ENCODE results near the gene GSK3B.

DNA sequence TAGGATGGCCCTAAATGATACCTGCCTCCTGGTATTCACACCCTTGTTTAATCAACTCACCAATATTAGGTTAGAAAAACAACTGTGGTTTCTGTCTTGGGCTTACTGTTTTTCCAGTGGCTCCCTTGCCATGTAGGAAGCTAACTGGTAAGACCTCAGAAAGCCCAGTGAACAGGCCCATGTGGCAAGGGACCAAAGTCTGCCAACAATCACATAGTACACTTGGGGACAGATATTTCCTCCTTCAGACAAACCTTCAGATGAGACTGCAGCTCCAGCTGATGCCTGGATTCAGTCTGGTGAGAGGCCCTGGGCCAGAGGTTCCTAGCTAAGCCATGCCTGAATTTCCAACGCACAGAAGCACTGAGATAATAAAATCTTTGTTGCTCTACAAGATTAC is 96.1 kb downstream of the GSK3B start:
- no peak for TF ChIP-seq BACH2 (CRISPR knock-in tag; IDR thresholded peaks at IDR 0.05; ENCODE audit: borderline replicate concordance)
- TF ChIP-seq TSHZ2 (CRISPR knock-in tag; IDR thresholded peaks at IDR 0.05) = no peak
- no peak for TF ChIP-seq RARB (CRISPR knock-in tag; IDR thresholded peaks at IDR 0.05)
- no peak for TF ChIP-seq ZFP30 (CRISPR knock-in tag; IDR thresholded peaks at IDR 0.05)
- TF ChIP-seq TCF4 (CRISPR knock-in tag; IDR thresholded peaks at IDR 0.05; ENCODE audit: borderline replicate concordance) = no peak
- no peak for TF ChIP-seq ARNTL (CRISPR knock-in tag; IDR thresholded peaks at IDR 0.05; ENCODE audit: borderline replicate concordance, low read depth)
